GM21723 (cell line): ENCODE measurements around the gene BUD31.
A peak's percentile ranks its signal among the peaks of the same experiment; 100 is the strongest.

ENCODE experiments used
- ATAC-seq: cut with Tn5 transposase; IDR thresholded peaks from one replicate; pipeline ENCODE4 v1.9.1; 2021; ENCODE audit warnings: mild to moderate bottlenecking, moderate library complexity; ENCODE audit not compliant: unreplicated experiment

Gene BUD31

GRCh38 chr7:99461221-99461620 is 52.5 kb downstream of the BUD31 start:
- ATAC-seq, result no peak

- ATAC-seq, result peak; percentile 7
Observed at GRCh38 chr7:99465421-99465768, 56.6 kb downstream of the BUD31 start.

GRCh38 chr7:99468336-99468918 is 59.7 kb downstream of the BUD31 start:
- ATAC-seq, result no peak
